Forelimb muscle (tissue), 1 donor: Measurements from ENCODE around the gene CLDN8. TPM values are rescaled to one million over a fixed set of nuclear protein-coding genes. Genes with fewer than 3 reads are reported as not detected.
A peak's percentile ranks its signal among the peaks of the same experiment; 100 is the strongest.

Experiments
- DNase-seq: peaks from one replicate; pipeline ENCODE4 v3.0.0-alpha.2; 2013; ENCODE audit warnings: low read depth
- polyA plus RNA-seq: library from polyadenylated mRNA; unstranded; fragments of 120-200 nt; gene quantifications from one replicate; pipeline ENCODE4 v1.2.1, GENCODE V29; 2013; ENCODE audit not compliant: insufficient read length

CLDN8 gene
- polyA plus RNA-seq = not detected

GRCh38 chr21:30216041-30216723 is at the start of gene CLDN8:
Gene CLDN8, minus strand, starts transcription at chr21:30216097. Its CDS starts 172 bp downstream, at chr21:30215925.
- DNase-seq = no peak

GRCh38 chr21:30257773-30258172 is 41.9 kb upstream of the CLDN8 start:
- no peak for DNase-seq

GRCh38 chr21:30256100-30256499 is 40.2 kb upstream of the CLDN8 start:
- DNase-seq = no peak

GRCh38 chr21:30255679-30256078 is 39.8 kb upstream of the CLDN8 start:
- no peak for DNase-seq

GRCh38 chr21:30251781-30252180 is 35.9 kb upstream of the CLDN8 start:
- no peak for DNase-seq

- DNase-seq = no peak
Measured at GRCh38 chr21:30249936-30250335, 34.0 kb upstream of the CLDN8 start.

GRCh38 chr21:30248844-30249243 is 32.9 kb upstream of the CLDN8 start:
- no peak for DNase-seq

GRCh38 chr21:30245061-30245460 is 29.2 kb upstream of the CLDN8 start:
- DNase-seq = no peak

- no peak for DNase-seq
Measured at GRCh38 chr21:30243691-30244090, 27.8 kb upstream of the CLDN8 start.

GRCh38 chr21:30240661-30241060 is 24.8 kb upstream of the CLDN8 start:
- DNase-seq = no peak

GRCh38 chr21:30238168-30238567 is 22.3 kb upstream of the CLDN8 start:
- no peak for DNase-seq

GRCh38 chr21:30234643-30235042 is 18.7 kb upstream of the CLDN8 start:
- no peak for DNase-seq

- DNase-seq = no peak
Measured at GRCh38 chr21:30234050-30234449, 18.2 kb upstream of the CLDN8 start.

GRCh38 chr21:30233228-30234020 is 17.5 kb upstream of the CLDN8 start:
- DNase-seq = peak; percentile 60

GRCh38 chr21:30232011-30232410 is 16.1 kb upstream of the CLDN8 start:
- no peak for DNase-seq

GRCh38 chr21:30227633-30228404 is 11.9 kb upstream of the CLDN8 start:
- DNase-seq = peak; percentile 60

GRCh38 chr21:30227128-30227527 is 11.2 kb upstream of the CLDN8 start:
- DNase-seq = no peak

GRCh38 chr21:30223596-30223995 is 7.7 kb upstream of the CLDN8 start:
- no peak for DNase-seq

GRCh38 chr21:30222724-30223123 is 6.8 kb upstream of the CLDN8 start:
- DNase-seq = no peak

- DNase-seq = no peak
Measured at GRCh38 chr21:30211071-30211470, 4.8 kb downstream of the CLDN8 start.

GRCh38 chr21:30209601-30210000 is 6.3 kb downstream of the CLDN8 start:
- DNase-seq = no peak

- no peak for DNase-seq
Measured at GRCh38 chr21:30207252-30207579, 8.7 kb downstream of the CLDN8 start.
